C4-2B (cell line): ENCODE data around the gene LRRC47.

Experiments
- CTCF ChIP-seq: fragments of 450-650 bp; conservative IDR thresholded peaks from 2 replicates; pipeline ENCODE4 v1.5.1; 2017; ENCODE audit warnings: mild to moderate bottlenecking
- ZFX ChIP-seq: fragments of 450-650 bp; IDR thresholded peaks from 2 replicates; pipeline ENCODE4 v1.6.1; 2017

GRCh38 chr1:3770047-3770765 lies 26.1 kb downstream of the LRRC47 start:
- no peak for TF ChIP-seq CTCF
- TF ChIP-seq ZFX, result no peak
